ENCODE measurements around the gene MVP. TPM values are rescaled to one million over a fixed set of nuclear protein-coding genes. Genes with fewer than 3 reads are reported as not detected.

The MVP gene
- total RNA-seq, 1 donor from 2014 or later, result 111 TPM

- Histone ChIP-seq H3K27ac (peak overlapping the region; percentile 96), H3K27me3 (no peaks in the 10 kb centered on the region), H3K36me3 (peaks cover 0 to 12% of the 10 kb centered on the region in 2 donors), H3K9me3 (no peaks in the 10 kb centered on the region), H3K4me1 (peaks cover 87% of the 10 kb centered on the region), H3K4me3 (peak overlapping the region in 1 of 2 donors; percentile 74)
- DNase-seq (ENCODE audit: extremely low spot score in 2 of 2), result no peak
- no peak for TF ChIP-seq POLR2AphosphoS5 (IDR thresholded peaks at IDR 0.05; ENCODE audit: insufficient read depth in 1 of 2, low read depth in 1 of 2)
- TF ChIP-seq POLR2A (IDR thresholded peaks at IDR 0.05), result no peak
- TF ChIP-seq CTCF (IDR thresholded peaks at IDR 0.05), result no peak
- intact Hi-C loops (cut with DNase I), result loop anchor here (5.0 kb wide), 2 partner anchors 183 to 253 kb away; partner anchors contain the start of genes ALDOA, HIRIP3 and INO80E
Observed at GRCh38 chr16:29814592-29814991, 5.7 kb upstream of the MVP start.

- intact Hi-C loops (cut with DNase I), result no loop called here
- Histone ChIP-seq H3K4me3 (peak overlapping the region; percentile 70 to 74), H3K4me1 (peaks cover 87% of the 10 kb centered on the region), H3K27me3 (no peaks in the 10 kb centered on the region), H3K27ac (peak overlapping the region; percentile 94), H3K36me3 (peaks cover 0 to 6% of the 10 kb centered on the region in 2 donors), H3K9me3 (no peaks in the 10 kb centered on the region)
- DNase-seq (ENCODE audit: extremely low spot score in 2 of 2), result peak in 1 of 2 donors; percentile 87
- TF ChIP-seq POLR2A (IDR thresholded peaks at IDR 0.05) (no peak), CTCF (IDR thresholded peaks at IDR 0.05) (no peak), POLR2AphosphoS5 (IDR thresholded peaks at IDR 0.05; ENCODE audit: insufficient read depth in 1 of 2, low read depth in 1 of 2) (no peak)
Observed at GRCh38 chr16:29815032-29815721, 5.1 kb upstream of the MVP start.

- intact Hi-C loops (cut with DNase I), result no loop called here
- Histone ChIP-seq H3K4me3 (peak within 1 kb of the TSS; percentile 70 to 74), H3K36me3 (peaks cover 0 to 5% of the 10 kb centered on the region in 2 donors), H3K27me3 (no peaks in the 10 kb centered on the region), H3K27ac (peak within 1 kb of the TSS; percentile 94), H3K9me3 (no peaks in the 10 kb centered on the region), H3K4me1 (peaks cover 83% of the 10 kb centered on the region)
- peak in 1 of 2 donors; percentile 100 for DNase-seq (ENCODE audit: extremely low spot score in 2 of 2)
- peak; percentile 95 to 99 for TF ChIP-seq POLR2AphosphoS5 (IDR thresholded peaks at IDR 0.05; ENCODE audit: insufficient read depth in 1 of 2, low read depth in 1 of 2)
- peak in 1 of 2 donors; percentile 48 for TF ChIP-seq POLR2A (IDR thresholded peaks at IDR 0.05)
- TF ChIP-seq CTCF (IDR thresholded peaks at IDR 0.05), result peak; percentile 45 to 78 (median 76)
Observed at GRCh38 chr16:29815793-29816693, 4.2 kb upstream of the MVP start, which contains the start of gene PAGR1. TSS of gene PAGR1 (plus strand) at chr16:29816152. CDS start at chr16:29816526, 374 bp downstream.

GRCh38 chr16:29816694-29817441, 3.4 kb upstream of the MVP start:
- no peaks in the 10 kb centered on the region for H3K9me3 ChIP-seq
- H3K4me1 ChIP-seq, result peaks cover 84% of the 10 kb centered on the region
- intact Hi-C loops (cut with DNase I), result no loop called here
- peak in 1 of 2 donors; percentile 89 for DNase-seq (ENCODE audit: extremely low spot score in 2 of 2)
- peak in 1 of 2 donors; percentile 22 for TF ChIP-seq POLR2A (IDR thresholded peaks at IDR 0.05)
- TF ChIP-seq CTCF (IDR thresholded peaks at IDR 0.05), result no peak
- TF ChIP-seq POLR2AphosphoS5 (IDR thresholded peaks at IDR 0.05; ENCODE audit: insufficient read depth in 1 of 2, low read depth in 1 of 2), result no peak
- H3K36me3 ChIP-seq, result peaks cover 0 to 5% of the 10 kb centered on the region in 2 donors
- H3K27ac ChIP-seq, result peak overlapping the region; percentile 94
- no peaks in the 10 kb centered on the region for H3K27me3 ChIP-seq
- peak overlapping the region; percentile 70 for H3K4me3 ChIP-seq
